ENCODE results near the gene LUZP1.
A peak's percentile ranks its signal among the peaks of the same experiment; 100 is the strongest.

LUZP1 gene

GRCh38 chr1:23091545-23091944 lies 77.1 kb downstream of the LUZP1 start:
- TF ChIP-seq, protein P1, sequence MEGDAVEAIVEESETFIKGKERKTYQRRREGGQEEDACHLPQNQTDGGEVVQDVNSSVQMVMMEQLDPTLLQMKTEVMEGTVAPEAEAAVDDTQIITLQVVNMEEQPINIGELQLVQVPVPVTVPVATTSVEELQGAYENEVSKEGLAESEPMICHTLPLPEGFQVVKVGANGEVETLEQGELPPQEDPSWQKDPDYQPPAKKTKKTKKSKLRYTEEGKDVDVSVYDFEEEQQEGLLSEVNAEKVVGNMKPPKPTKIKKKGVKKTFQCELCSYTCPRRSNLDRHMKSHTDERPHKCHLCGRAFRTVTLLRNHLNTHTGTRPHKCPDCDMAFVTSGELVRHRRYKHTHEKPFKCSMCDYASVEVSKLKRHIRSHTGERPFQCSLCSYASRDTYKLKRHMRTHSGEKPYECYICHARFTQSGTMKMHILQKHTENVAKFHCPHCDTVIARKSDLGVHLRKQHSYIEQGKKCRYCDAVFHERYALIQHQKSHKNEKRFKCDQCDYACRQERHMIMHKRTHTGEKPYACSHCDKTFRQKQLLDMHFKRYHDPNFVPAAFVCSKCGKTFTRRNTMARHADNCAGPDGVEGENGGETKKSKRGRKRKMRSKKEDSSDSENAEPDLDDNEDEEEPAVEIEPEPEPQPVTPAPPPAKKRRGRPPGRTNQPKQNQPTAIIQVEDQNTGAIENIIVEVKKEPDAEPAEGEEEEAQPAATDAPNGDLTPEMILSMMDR (conservative IDR thresholded peaks at IDR 0.05; ENCODE audit: low read depth) = no peak
- POLR2A ChIA-PET (ENCODE audit: low non-redundant PET) = no interaction called here
- H3K27ac ChIP-seq = peak overlapping the region; percentile 18; the same call in 1 of the 2 replicates
- DNase-seq (ENCODE audit: low spot score) = no peak
- CTCF ChIA-PET = interaction anchor here (0.6 to 1.0 kb wide), 2 partner anchors 93 to 108 kb away, joined by 3 to 4 read pairs; no protein-coding TSS in a partner anchor

- TF ChIP-seq, protein P1 (conservative IDR thresholded peaks at IDR 0.05; ENCODE audit: low read depth) = no peak
- no peak for DNase-seq (ENCODE audit: low spot score)
- no peak overlapping the region for H3K27ac ChIP-seq
- CTCF ChIA-PET = interaction anchor here (0.6 to 1.5 kb wide), 2 partner anchors 8 to 69 kb away, joined by 4 read pairs; no protein-coding TSS in a partner anchor
- POLR2A ChIA-PET (ENCODE audit: low non-redundant PET) = no interaction called here
These were observed 78.6 kb downstream of the LUZP1 start for GRCh38 chr1:23090056-23090455.

- DNase-seq (ENCODE audit: low spot score) = no peak
- POLR2A ChIA-PET (ENCODE audit: low non-redundant PET) = no interaction called here
- peak overlapping the region; percentile 12 for H3K27ac ChIP-seq
- TF ChIP-seq, protein P1 (conservative IDR thresholded peaks at IDR 0.05; ENCODE audit: low read depth) = no peak
- CTCF ChIA-PET = interaction anchor here (0.6 to 1.8 kb wide), 2 partner anchors 97 to 414 kb away, joined by 3 to 6 read pairs; no protein-coding TSS in a partner anchor
These were observed 80.6 kb downstream of the LUZP1 start for GRCh38 chr1:23088027-23088426.

GRCh38 chr1:23085696-23086095 lies 83.0 kb downstream of the LUZP1 start:
- ChIA-PET POLR2A (ENCODE audit: low non-redundant PET) (no interaction called here), CTCF (interaction anchor here (0.6 to 1.4 kb wide), 3 partner anchors 10 to 494 kb away, joined by 4 read pairs; no protein-coding TSS in a partner anchor)
- TF ChIP-seq, protein P1 (conservative IDR thresholded peaks at IDR 0.05; ENCODE audit: low read depth) = no peak
- peak overlapping the region; percentile 5; the same call in 1 of the 2 replicates for H3K27ac ChIP-seq
- DNase-seq (ENCODE audit: low spot score) = no peak

GRCh38 chr1:23084880-23085279 lies 83.8 kb downstream of the LUZP1 start:
- ChIA-PET CTCF (interaction anchor here (1.2 to 1.4 kb wide), 2 partner anchors 11 to 100 kb away, joined by 4 read pairs; no protein-coding TSS in a partner anchor), POLR2A (ENCODE audit: low non-redundant PET) (no interaction called here)
- H3K27ac ChIP-seq = no peak overlapping the region
- TF ChIP-seq, protein P1 (conservative IDR thresholded peaks at IDR 0.05; ENCODE audit: low read depth) = no peak
- DNase-seq (ENCODE audit: low spot score) = no peak

- no peak overlapping the region for H3K27ac ChIP-seq
- TF ChIP-seq, protein P1 (conservative IDR thresholded peaks at IDR 0.05; ENCODE audit: low read depth) = no peak
- ChIA-PET CTCF (no interaction called here), POLR2A (ENCODE audit: low non-redundant PET) (no interaction called here)
- DNase-seq (ENCODE audit: low spot score) = no peak
These were observed 84.8 kb downstream of the LUZP1 start for GRCh38 chr1:23083714-23084480.
